Common myeloid progenitor, CD34-positive (primary cell): ENCODE measurements around the gene GRIA1.

Experiments used
- CTCF ChIA-PET: fragments of 350-600 bp; sonication (Branson Sonifier 250); formaldehyde crosslinking; loops from one replicate; lab custom pipeline; 2021; ENCODE audit warnings: antibody characterized with exemption; lab: Charles Lee
- POLR2A ChIA-PET: fragments of 350-600 bp; sonication (Branson Sonifier 250); formaldehyde crosslinking; loops from one replicate; lab custom pipeline; 2021; ENCODE audit warnings: antibody characterized with exemption; lab: Charles Lee
- DNase-seq, 3 donors: peaks; one replicate each; pipeline versions ENCODE4 v3.0.0 to v3.0.0-alpha.2; 2013
- H3K27ac ChIP-seq, 2 experiments: 1 replicate in 1 of 2; 2 replicates in 1 of 2; pipeline ENCODE4 v1.7.0; 2013; ENCODE audit warnings: inconsistent platforms in 2 of 2, low read length in 2 of 2, mild to moderate bottlenecking in 2 of 2, low read depth in 1 of 2, moderate library complexity in 1 of 2; ENCODE audit not compliant: severe bottlenecking in 2 of 2, insufficient read depth in 1 of 2, poor library complexity in 1 of 2
- H3K27me3 ChIP-seq, 5 experiments: replicated peaks in 2 of 5; 1 replicate in 3 of 5; 2 replicates in 2 of 5; pipeline versions ENCODE4 v1.6.1 to v1.7.0; 2013; ENCODE audit warnings: low read length in 4 of 5, mild to moderate bottlenecking in 2 of 5, moderate library complexity in 2 of 5, inconsistent platforms in 1 of 5; ENCODE audit not compliant: insufficient read depth in 5 of 5, control insufficient read depth in 4 of 5
- H3K36me3 ChIP-seq, 4 experiments: 1 replicate in 2 of 4; 2 replicates in 2 of 4; pipeline versions ENCODE4 v1.6.1 to v1.7.0; 2013; ENCODE audit warnings: low read length in 3 of 4, control low read depth in 1 of 4, mild to moderate bottlenecking in 1 of 4; ENCODE audit not compliant: control insufficient read depth in 4 of 4, insufficient read depth in 4 of 4
- H3K4me1 ChIP-seq, 4 experiments: 1 replicate in 3 of 4; 2 replicates in 1 of 4; pipeline versions ENCODE4 v1.6.1 to v1.7.1; 2013; ENCODE audit warnings: low read length in 3 of 4, mild to moderate bottlenecking in 3 of 4, control low read depth in 1 of 4, inconsistent platforms in 1 of 4, moderate library complexity in 1 of 4; ENCODE audit not compliant: control insufficient read depth in 4 of 4, insufficient read depth in 4 of 4; ENCODE audit errors: control extremely low read depth in 1 of 4
- H3K4me3 ChIP-seq, 7 experiments: 1 replicate in 4 of 7; 2 replicates in 3 of 7; pipeline versions ENCODE4 v1.5.1 to v1.7.0; 2013; ENCODE audit warnings: mild to moderate bottlenecking in 7 of 7, low read length in 6 of 7, moderate library complexity in 6 of 7, inconsistent platforms in 2 of 7, low read depth in 2 of 7, control low read depth in 1 of 7; ENCODE audit not compliant: insufficient read depth in 4 of 7, control insufficient read depth in 1 of 7; ENCODE audit errors: extremely low read depth in 1 of 7
- H3K9me3 ChIP-seq, 5 experiments: 1 replicate in 4 of 5; 2 replicates in 1 of 5; pipeline versions ENCODE4 v1.6.1 to v1.7.1; 2013; ENCODE audit warnings: low read length in 4 of 5, mild to moderate bottlenecking in 2 of 5, inconsistent platforms in 1 of 5, low read depth in 1 of 5, moderate library complexity in 1 of 5; ENCODE audit not compliant: control insufficient read depth in 4 of 5, insufficient read depth in 2 of 5; ENCODE audit errors: control extremely low read depth in 1 of 5
- WGBS: methylation state at CpG from one replicate; pipeline ENCODE4 v1.1.5; 2013; ENCODE audit not compliant: insufficient coverage; 5-methylcytosine and 5-hydroxymethylcytosine counted together

Gene GRIA1

DNA sequence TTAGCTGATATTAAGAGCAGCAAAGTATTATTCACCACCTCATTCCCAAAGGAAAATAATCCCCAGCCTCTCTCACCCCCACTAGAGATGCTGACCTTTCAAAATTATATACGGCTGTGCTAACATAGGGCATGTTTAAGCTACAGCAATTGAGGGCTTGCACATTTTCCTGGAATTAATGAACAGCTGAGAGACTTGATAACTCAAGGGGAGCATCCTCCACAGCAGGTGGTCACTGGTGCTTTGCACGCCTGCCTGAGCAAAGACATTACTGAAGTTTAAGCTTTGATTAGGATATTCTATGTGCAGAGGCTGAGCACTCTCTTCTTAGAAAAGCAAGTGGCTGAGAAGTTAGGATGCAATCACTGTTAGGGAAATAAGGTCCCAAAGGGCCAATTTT, 317.3 kb downstream of the GRIA1 start:
- WGBS: 100% methylated on average over 2 of the region's 2 CpGs
- ChIA-PET CTCF (no interaction called here), POLR2A (no interaction called here)
- Histone ChIP-seq H3K4me3 (no peak overlapping the region), H3K27me3 (no peaks in the 10 kb centered on the region), H3K4me1 (no peaks in the 10 kb centered on the region), H3K9me3 (peaks cover 0 to 3% (median 0%) of the 10 kb centered on the region in 5 experiments), H3K36me3 (no peaks in the 10 kb centered on the region), H3K27ac (no peak overlapping the region)
- DNase-seq: no peak

DNA sequence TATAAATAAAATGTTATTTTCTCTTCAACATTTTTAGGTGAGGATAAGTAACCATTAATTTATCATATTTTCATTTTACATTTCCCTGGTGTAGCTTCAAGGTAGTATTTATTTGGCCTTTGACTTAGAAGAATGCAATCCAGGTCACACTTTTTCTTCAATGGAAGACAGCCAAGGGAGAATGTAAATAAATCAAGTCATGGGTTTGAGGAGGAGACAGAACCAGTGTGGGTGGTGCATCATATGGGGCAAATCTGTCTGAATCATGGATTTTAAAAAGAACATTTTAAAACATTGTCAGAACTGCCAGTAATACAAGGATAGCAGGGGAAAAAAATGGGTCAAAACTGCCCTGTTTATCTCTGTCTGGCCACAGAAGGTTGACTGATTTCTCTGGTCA, 318.7 kb downstream of the GRIA1 start:
- DNase-seq: no peak
- Histone ChIP-seq H3K27ac (no peak overlapping the region), H3K4me1 (no peaks in the 10 kb centered on the region), H3K9me3 (peaks cover 0 to 3% (median 0%) of the 10 kb centered on the region in 5 experiments), H3K36me3 (no peaks in the 10 kb centered on the region), H3K27me3 (peaks cover 0 to 3% (median 0%) of the 10 kb centered on the region in 5 experiments), H3K4me3 (no peak overlapping the region)
- POLR2A ChIA-PET: no interaction called here
- CTCF ChIA-PET: no interaction called here

DNA sequence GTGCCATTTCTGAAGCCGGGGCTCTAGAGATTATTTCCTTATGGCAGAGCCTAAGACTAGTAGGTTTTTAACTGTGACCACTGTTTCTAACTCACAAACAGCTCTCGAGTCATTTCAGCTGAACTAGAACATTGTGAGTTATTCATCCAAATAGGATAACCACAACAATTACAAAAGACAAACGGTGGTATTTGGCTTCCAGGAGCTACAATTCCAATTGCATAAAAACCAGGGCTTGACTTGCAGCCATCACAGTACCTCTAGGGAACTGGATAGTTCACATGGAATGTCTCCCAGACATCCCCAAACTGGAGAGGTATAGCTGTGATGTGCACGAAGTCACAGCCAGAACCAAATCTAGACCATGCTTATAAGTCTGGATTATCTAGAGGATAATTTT, 323.4 kb downstream of the GRIA1 start:
- POLR2A ChIA-PET: no interaction called here
- Histone ChIP-seq H3K27me3 (peaks cover 0 to 3% (median 0%) of the 10 kb centered on the region in 5 experiments), H3K27ac (no peak overlapping the region), H3K9me3 (peaks cover 0 to 3% (median 2%) of the 10 kb centered on the region in 5 experiments), H3K4me3 (no peak overlapping the region), H3K36me3 (no peaks in the 10 kb centered on the region), H3K4me1 (no peaks in the 10 kb centered on the region)
- CTCF ChIA-PET: no interaction called here
- DNase-seq: no peak
- 81% methylated on average over 3 of the region's 4 CpGs for WGBS

DNA sequence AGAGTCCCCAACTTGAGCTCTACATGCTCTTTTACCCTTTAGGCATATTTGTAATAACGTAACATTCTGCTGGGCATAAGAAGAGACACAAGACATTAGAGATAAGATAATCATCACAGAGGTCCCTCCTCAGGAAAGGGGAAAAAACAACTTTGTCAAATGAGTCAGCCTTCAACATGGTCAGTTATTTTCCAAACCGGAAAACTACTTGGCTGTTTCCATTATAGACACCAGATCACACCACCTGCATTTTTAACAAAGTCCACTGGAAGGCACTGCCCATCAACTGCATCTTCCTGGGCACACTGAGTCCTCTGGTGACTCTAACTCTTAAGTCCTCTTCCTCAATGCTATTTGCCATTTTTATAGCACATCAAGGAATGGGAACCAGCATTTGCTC, 326.4 kb downstream of the GRIA1 start:
- Histone ChIP-seq H3K9me3 (peaks cover 0 to 2% (median 0%) of the 10 kb centered on the region in 5 experiments), H3K36me3 (no peaks in the 10 kb centered on the region), H3K27me3 (peaks cover 0 to 3% (median 0%) of the 10 kb centered on the region in 5 experiments), H3K4me1 (no peaks in the 10 kb centered on the region), H3K4me3 (no peak overlapping the region), H3K27ac (no peak overlapping the region)
- 100% methylated on average over 2 of the region's 2 CpGs for WGBS
- no peak for DNase-seq
- ChIA-PET CTCF (no interaction called here), POLR2A (no interaction called here)

DNA sequence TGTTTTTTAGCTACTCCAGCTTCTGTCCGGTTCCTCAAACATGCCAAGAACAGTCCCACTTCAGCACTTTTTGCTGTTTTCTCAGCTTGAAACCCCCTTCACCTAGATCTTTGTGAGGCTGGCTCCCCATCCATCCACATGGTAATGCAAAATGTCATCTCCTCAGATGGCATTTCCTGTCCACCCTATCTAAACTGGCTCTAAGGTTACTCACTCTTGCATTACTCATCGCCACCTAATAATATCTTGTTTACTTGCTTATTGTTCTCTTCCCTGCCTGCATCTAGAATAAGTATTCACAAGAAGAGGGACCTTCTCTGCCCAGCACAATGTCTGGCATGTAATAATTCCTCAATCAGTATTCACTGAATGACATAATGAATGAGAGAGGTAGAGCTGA, 328.2 kb downstream of the GRIA1 start:
- Histone ChIP-seq H3K4me1 (no peaks in the 10 kb centered on the region), H3K27ac (no peak overlapping the region), H3K27me3 (peaks cover 0 to 3% (median 0%) of the 10 kb centered on the region in 5 experiments), H3K9me3 (peaks cover 0 to 2% (median 0%) of the 10 kb centered on the region in 5 experiments), H3K4me3 (no peak overlapping the region), H3K36me3 (no peaks in the 10 kb centered on the region)
- ChIA-PET POLR2A (no interaction called here), CTCF (interaction anchor here (1.3 kb wide), 1 partner anchor 20 kb away, joined by 3 read pairs; no protein-coding TSS in a partner anchor)
- WGBS: 100% methylated on average over 2 of the region's 2 CpGs
- DNase-seq: no peak

DNA sequence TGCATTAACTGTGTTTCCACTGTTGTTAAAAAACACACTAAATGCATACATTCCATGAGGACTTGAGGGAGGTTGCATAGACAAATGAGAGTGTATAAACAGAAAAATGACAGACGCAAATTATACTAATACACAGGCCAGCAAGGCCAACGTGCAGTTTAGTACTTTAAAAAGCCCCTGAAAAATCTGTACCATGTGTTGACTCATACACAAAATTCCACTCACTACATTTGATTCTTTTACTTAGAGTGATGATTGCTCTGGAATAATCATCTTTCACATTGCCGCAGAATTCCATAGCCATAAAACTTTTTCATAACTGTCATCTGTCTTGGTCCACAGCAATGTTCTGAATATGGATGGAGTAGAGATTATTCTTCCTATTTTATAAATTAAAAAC, 332.6 kb downstream of the GRIA1 start:
- no peaks in the 10 kb centered on the region for H3K27me3 ChIP-seq
- POLR2A ChIA-PET: no interaction called here
- no peaks in the 10 kb centered on the region for H3K4me1 ChIP-seq
- DNase-seq: no peak
- H3K36me3 ChIP-seq: no peaks in the 10 kb centered on the region
- H3K27ac ChIP-seq: no peak overlapping the region
- H3K4me3 ChIP-seq: no peak overlapping the region
- peaks cover 0 to 1% (median 0%) of the 10 kb centered on the region in 5 experiments for H3K9me3 ChIP-seq
- 100% methylated on average over 1 of the region's 3 CpGs for WGBS
- CTCF ChIA-PET: no interaction called here

DNA sequence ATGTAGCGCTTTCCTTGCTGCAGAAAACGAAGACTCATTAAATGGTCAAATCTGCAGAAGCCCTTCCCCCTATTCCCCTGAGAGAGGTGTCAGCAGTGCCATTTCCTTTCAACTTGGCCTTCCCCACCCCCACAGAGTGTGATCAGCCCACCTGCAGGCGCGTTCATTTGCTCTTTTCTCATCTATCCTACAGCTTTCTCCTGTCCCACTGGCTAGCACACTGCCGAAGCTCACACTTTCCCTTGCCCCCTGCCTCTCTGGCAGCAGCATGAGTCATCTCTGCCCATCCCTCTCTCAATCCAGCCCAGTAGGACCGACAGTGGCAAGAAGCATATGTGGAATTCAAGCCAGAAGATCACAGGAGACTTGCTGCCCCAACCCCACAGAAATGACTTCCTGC, 334.4 kb downstream of the GRIA1 start:
- WGBS: 77% methylated on average over 4 of the region's 6 CpGs
- H3K27me3 ChIP-seq: no peaks in the 10 kb centered on the region
- H3K4me1 ChIP-seq: no peaks in the 10 kb centered on the region
- ChIA-PET POLR2A (no interaction called here), CTCF (no interaction called here)
- no peak for DNase-seq
- no peak overlapping the region for H3K27ac ChIP-seq
- H3K4me3 ChIP-seq: no peak overlapping the region
- H3K9me3 ChIP-seq: peaks cover 0 to 3% (median 0%) of the 10 kb centered on the region in 5 experiments
- H3K36me3 ChIP-seq: no peaks in the 10 kb centered on the region
